ENCODE results near the gene KCTD8.

DNA sequence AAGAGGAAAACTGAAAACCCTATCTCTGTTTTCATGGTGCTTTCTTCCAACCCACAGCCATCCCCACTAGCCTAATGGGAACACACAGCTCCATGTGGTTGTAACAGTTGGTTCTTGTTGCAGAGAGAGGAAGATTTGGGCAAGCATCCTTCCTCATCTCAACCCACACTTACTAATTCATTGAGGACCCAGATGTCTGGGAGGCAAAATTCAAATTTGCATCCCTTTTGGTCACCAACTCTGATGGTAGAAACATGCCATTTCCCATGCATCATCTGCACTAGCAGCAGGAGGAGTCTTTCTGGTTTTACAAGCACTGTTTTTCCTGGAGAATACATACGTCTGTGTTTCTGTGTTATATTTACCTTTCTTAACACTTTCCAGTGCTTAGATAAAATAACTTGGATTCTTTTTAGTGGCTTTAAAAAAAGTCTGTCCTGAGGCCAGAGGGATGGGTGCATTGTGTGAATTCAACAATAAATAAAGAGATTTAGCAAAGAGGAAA is 301.0 kb downstream of the KCTD8 start:
- TF ChIP-seq, protein P1, sequence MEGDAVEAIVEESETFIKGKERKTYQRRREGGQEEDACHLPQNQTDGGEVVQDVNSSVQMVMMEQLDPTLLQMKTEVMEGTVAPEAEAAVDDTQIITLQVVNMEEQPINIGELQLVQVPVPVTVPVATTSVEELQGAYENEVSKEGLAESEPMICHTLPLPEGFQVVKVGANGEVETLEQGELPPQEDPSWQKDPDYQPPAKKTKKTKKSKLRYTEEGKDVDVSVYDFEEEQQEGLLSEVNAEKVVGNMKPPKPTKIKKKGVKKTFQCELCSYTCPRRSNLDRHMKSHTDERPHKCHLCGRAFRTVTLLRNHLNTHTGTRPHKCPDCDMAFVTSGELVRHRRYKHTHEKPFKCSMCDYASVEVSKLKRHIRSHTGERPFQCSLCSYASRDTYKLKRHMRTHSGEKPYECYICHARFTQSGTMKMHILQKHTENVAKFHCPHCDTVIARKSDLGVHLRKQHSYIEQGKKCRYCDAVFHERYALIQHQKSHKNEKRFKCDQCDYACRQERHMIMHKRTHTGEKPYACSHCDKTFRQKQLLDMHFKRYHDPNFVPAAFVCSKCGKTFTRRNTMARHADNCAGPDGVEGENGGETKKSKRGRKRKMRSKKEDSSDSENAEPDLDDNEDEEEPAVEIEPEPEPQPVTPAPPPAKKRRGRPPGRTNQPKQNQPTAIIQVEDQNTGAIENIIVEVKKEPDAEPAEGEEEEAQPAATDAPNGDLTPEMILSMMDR (IDR thresholded peaks at IDR 0.05), result no peak
- TF ChIP-seq ZNF121 (CRISPR knock-in tag; IDR thresholded peaks at IDR 0.05) (no peak), RELA (CRISPR knock-in tag; IDR thresholded peaks at IDR 0.05; ENCODE audit: borderline replicate concordance) (no peak), ZNF232 (CRISPR knock-in tag; IDR thresholded peaks at IDR 0.05) (no peak), GABPB1 (CRISPR knock-in tag; IDR thresholded peaks at IDR 0.05) (no peak), KAT7 (CRISPR knock-in tag; IDR thresholded peaks at IDR 0.05; ENCODE audit: borderline replicate concordance) (no peak), ZNF138 (CRISPR knock-in tag; conservative IDR thresholded peaks at IDR 0.05) (no peak), SMAD3 (CRISPR knock-in tag; IDR thresholded peaks at IDR 0.05; ENCODE audit: borderline replicate concordance) (no peak), ZNF423 (CRISPR knock-in tag; IDR thresholded peaks at IDR 0.05) (no peak)
- TF ChIP-seq, protein P2, sequence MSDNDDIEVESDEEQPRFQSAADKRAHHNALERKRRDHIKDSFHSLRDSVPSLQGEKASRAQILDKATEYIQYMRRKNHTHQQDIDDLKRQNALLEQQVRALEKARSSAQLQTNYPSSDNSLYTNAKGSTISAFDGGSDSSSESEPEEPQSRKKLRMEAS (CRISPR knock-in tag; IDR thresholded peaks at IDR 0.05), result no peak
